ENCODE data around the gene SLC7A9.

The SLC7A9 gene

DNA sequence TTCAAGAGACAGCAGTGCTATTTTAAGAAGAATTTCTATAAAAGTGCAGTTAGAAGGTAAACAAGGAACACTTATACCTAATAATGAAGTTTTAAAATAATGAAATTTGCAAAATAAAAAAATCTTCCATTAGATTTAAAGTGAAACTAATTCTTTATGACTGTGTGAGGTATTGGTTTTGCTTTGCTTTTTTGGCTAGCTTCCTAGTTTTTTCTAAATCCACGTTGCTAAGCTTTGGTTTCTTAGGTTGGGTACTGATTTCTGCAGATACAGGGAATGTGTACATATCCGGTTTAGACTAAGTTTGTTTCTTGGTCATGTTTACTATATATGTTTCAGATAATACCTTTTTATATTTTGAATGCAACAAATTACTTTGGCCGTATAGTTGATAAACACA lies 59.8 kb downstream of the SLC7A9 start:
- no peak for TF ChIP-seq EZH2 (IDR thresholded peaks at IDR 0.05; ENCODE audit: borderline replicate concordance, low read length)
- H3K36me3 ChIP-seq (ENCODE audit: insufficient read depth, low read length): no peaks in the 10 kb centered on the region
- no peaks in the 10 kb centered on the region for H3K27me3 ChIP-seq (ENCODE audit: insufficient read depth, low read length)
- no peaks in the 10 kb centered on the region for H3K79me2 ChIP-seq (ENCODE audit: insufficient read depth, low read length)
- no peak overlapping the region for H3K4me3 ChIP-seq (ENCODE audit: low read depth, low read length, poor library complexity, severe bottlenecking)
- H2AFZ ChIP-seq (ENCODE audit: low read length): no peak overlapping the region
- no peak overlapping the region for H3K4me2 ChIP-seq (ENCODE audit: low read length)
- H3K27ac ChIP-seq (ENCODE audit: low read depth, low read length, poor library complexity, severe bottlenecking): no peak overlapping the region
- H3K9me3 ChIP-seq (ENCODE audit: low read length): no peaks in the 10 kb centered on the region
- H3K9me2 ChIP-seq (ENCODE audit: low read depth, low read length): no peaks in the 10 kb centered on the region
- H3K4me1 ChIP-seq (ENCODE audit: insufficient read depth, low read length, severe bottlenecking): no peaks in the 10 kb centered on the region
- H3K9ac ChIP-seq (ENCODE audit: low read length): no peak overlapping the region
- no peaks in the 10 kb centered on the region for H3F3A ChIP-seq (ENCODE audit: insufficient read depth, low read length)
- H4K20me1 ChIP-seq (ENCODE audit: insufficient read depth, low read length): no peaks in the 10 kb centered on the region

DNA sequence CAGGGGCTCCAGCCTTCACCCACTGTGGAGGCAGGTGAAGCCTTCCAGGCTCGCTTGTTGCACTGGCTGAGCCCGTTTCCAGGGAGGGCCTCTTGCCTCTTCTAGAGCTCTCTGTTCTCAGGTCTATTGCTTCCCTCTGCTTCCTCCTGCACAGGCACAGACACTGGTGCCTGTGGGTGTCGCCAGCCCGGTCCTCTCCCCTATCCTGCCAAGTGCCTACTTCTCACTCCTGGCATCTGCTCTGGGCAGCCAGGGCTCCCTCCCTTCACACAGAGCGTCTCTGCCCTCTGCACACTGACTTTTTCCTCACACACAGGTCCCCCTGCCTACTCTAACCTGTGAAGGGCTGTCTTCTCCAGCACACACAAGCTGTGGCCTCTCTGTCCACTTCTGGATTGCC lies 60.3 kb downstream of the SLC7A9 start:
- TF ChIP-seq, protein P1, sequence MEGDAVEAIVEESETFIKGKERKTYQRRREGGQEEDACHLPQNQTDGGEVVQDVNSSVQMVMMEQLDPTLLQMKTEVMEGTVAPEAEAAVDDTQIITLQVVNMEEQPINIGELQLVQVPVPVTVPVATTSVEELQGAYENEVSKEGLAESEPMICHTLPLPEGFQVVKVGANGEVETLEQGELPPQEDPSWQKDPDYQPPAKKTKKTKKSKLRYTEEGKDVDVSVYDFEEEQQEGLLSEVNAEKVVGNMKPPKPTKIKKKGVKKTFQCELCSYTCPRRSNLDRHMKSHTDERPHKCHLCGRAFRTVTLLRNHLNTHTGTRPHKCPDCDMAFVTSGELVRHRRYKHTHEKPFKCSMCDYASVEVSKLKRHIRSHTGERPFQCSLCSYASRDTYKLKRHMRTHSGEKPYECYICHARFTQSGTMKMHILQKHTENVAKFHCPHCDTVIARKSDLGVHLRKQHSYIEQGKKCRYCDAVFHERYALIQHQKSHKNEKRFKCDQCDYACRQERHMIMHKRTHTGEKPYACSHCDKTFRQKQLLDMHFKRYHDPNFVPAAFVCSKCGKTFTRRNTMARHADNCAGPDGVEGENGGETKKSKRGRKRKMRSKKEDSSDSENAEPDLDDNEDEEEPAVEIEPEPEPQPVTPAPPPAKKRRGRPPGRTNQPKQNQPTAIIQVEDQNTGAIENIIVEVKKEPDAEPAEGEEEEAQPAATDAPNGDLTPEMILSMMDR (IDR thresholded peaks at IDR 0.05; ENCODE audit: low read length): no peak
- TF ChIP-seq EZH2 (IDR thresholded peaks at IDR 0.05; ENCODE audit: borderline replicate concordance, low read length): no peak
- no peak overlapping the region for H2AFZ ChIP-seq (ENCODE audit: low read length)
- H3K27me3 ChIP-seq (ENCODE audit: insufficient read depth, low read length): no peaks in the 10 kb centered on the region
- H3K9me2 ChIP-seq (ENCODE audit: low read depth, low read length): no peaks in the 10 kb centered on the region
- H3K27ac ChIP-seq (ENCODE audit: low read depth, low read length, poor library complexity, severe bottlenecking): no peak overlapping the region
- no peak overlapping the region for H3K4me3 ChIP-seq (ENCODE audit: low read depth, low read length, poor library complexity, severe bottlenecking)
- H4K20me1 ChIP-seq (ENCODE audit: insufficient read depth, low read length): no peaks in the 10 kb centered on the region
- H3K4me1 ChIP-seq (ENCODE audit: insufficient read depth, low read length, severe bottlenecking): no peaks in the 10 kb centered on the region
- H3F3A ChIP-seq (ENCODE audit: insufficient read depth, low read length): no peaks in the 10 kb centered on the region
- no peak overlapping the region for H3K9ac ChIP-seq (ENCODE audit: low read length)
- no peaks in the 10 kb centered on the region for H3K36me3 ChIP-seq (ENCODE audit: insufficient read depth, low read length)
- H3K79me2 ChIP-seq (ENCODE audit: insufficient read depth, low read length): no peaks in the 10 kb centered on the region
- H3K9me3 ChIP-seq (ENCODE audit: low read length): no peaks in the 10 kb centered on the region
- no peak overlapping the region for H3K4me2 ChIP-seq (ENCODE audit: low read length)

DNA sequence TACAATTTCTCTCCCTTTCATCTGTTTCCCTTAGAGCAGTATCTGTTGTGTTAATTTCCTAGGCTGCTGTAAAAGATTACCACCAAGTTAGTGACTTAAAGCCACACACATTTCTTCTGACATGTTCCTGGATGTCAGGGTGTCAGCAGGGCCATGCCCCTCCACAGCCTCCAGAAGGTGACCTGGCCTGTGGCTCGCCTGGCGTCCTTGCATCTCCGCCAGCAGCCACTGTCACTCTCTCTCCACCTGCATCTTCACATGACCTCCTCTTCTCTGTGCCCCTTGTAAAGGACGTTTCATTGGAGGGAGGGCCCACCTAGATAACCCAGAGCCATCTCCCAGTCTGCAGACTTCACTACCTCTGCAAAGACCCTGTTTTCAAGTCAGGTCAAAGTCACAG lies 61.3 kb downstream of the SLC7A9 start:
- no peak overlapping the region for H3K4me2 ChIP-seq (ENCODE audit: low read length)
- H3K27me3 ChIP-seq (ENCODE audit: insufficient read depth, low read length): no peaks in the 10 kb centered on the region
- no peaks in the 10 kb centered on the region for H4K20me1 ChIP-seq (ENCODE audit: insufficient read depth, low read length)
- H3K36me3 ChIP-seq (ENCODE audit: insufficient read depth, low read length): no peaks in the 10 kb centered on the region; the same call in 1 of the 2 replicates
- H3K79me2 ChIP-seq (ENCODE audit: insufficient read depth, low read length): no peaks in the 10 kb centered on the region
- no peaks in the 10 kb centered on the region for H3K4me1 ChIP-seq (ENCODE audit: insufficient read depth, low read length, severe bottlenecking)
- no peaks in the 10 kb centered on the region for H3K9me2 ChIP-seq (ENCODE audit: low read depth, low read length)
- H3K9me3 ChIP-seq (ENCODE audit: low read length): no peaks in the 10 kb centered on the region
- H3K4me3 ChIP-seq (ENCODE audit: low read depth, low read length, poor library complexity, severe bottlenecking): no peak overlapping the region
- no peaks in the 10 kb centered on the region for H3F3A ChIP-seq (ENCODE audit: insufficient read depth, low read length)
- no peak overlapping the region for H3K27ac ChIP-seq (ENCODE audit: low read depth, low read length, poor library complexity, severe bottlenecking)
- TF ChIP-seq, protein P1 (IDR thresholded peaks at IDR 0.05; ENCODE audit: low read length): no peak
- no peak for TF ChIP-seq EZH2 (IDR thresholded peaks at IDR 0.05; ENCODE audit: borderline replicate concordance, low read length)
- H2AFZ ChIP-seq (ENCODE audit: low read length): no peak overlapping the region
- H3K9ac ChIP-seq (ENCODE audit: low read length): no peak overlapping the region

DNA sequence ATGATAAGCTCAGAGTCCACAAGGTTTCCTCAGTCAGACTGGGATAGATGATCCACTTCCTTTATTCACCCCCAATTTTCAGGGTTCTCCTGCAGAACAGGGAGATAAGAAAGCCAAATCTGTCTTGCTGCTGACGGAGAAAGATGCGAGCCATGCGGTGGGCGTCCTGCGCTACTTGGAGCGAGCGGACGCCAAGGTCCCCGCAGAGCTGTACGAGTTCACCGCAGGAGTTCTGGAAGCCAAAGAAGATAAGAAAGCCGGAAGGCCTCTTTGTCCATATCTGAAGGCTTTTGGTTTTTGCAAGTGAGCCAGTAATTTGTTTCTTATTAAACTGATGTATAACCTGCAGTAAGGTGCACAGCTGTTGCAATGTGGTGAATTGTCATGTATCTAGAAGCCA lies 66.7 kb downstream of the SLC7A9 start:
- H3K4me1 ChIP-seq (ENCODE audit: insufficient read depth, low read length, severe bottlenecking): no peaks in the 10 kb centered on the region
- H3K9ac ChIP-seq (ENCODE audit: low read length): no peak overlapping the region
- H3K4me3 ChIP-seq (ENCODE audit: low read depth, low read length, poor library complexity, severe bottlenecking): no peak overlapping the region
- H3K9me3 ChIP-seq (ENCODE audit: low read length): no peaks in the 10 kb centered on the region
- no peak for TF ChIP-seq EZH2 (IDR thresholded peaks at IDR 0.05; ENCODE audit: borderline replicate concordance, low read length)
- TF ChIP-seq, protein P1 (IDR thresholded peaks at IDR 0.05; ENCODE audit: low read length): no peak
- H3K79me2 ChIP-seq (ENCODE audit: insufficient read depth, low read length): no peaks in the 10 kb centered on the region
- no peaks in the 10 kb centered on the region for H3K9me2 ChIP-seq (ENCODE audit: low read depth, low read length)
- H3K36me3 ChIP-seq (ENCODE audit: insufficient read depth, low read length): no peaks in the 10 kb centered on the region; the same call in 1 of the 2 replicates
- H3K4me2 ChIP-seq (ENCODE audit: low read length): no peak overlapping the region
- no peak overlapping the region for H2AFZ ChIP-seq (ENCODE audit: low read length)
- no peaks in the 10 kb centered on the region for H4K20me1 ChIP-seq (ENCODE audit: insufficient read depth, low read length)
- no peaks in the 10 kb centered on the region for H3F3A ChIP-seq (ENCODE audit: insufficient read depth, low read length)
- H3K27ac ChIP-seq (ENCODE audit: low read depth, low read length, poor library complexity, severe bottlenecking): no peak overlapping the region
- H3K27me3 ChIP-seq (ENCODE audit: insufficient read depth, low read length): 0 out of 2 replicates have a peak, but pooled peaks cover 3% of the 10 kb centered on the region

Measured in OCI-LY1 (cell line).